Measurements from ENCODE around the gene TMEM117. TPM values are rescaled to one million over a fixed set of nuclear protein-coding genes. Genes with fewer than 3 reads are reported as not detected.
A peak's percentile ranks its signal among the peaks of the same experiment; 100 is the strongest.

TMEM117 gene
- total and polyA plus RNA-seq, 4 donors: 1.6 to 10.6 (median 5.1) TPM

DNA sequence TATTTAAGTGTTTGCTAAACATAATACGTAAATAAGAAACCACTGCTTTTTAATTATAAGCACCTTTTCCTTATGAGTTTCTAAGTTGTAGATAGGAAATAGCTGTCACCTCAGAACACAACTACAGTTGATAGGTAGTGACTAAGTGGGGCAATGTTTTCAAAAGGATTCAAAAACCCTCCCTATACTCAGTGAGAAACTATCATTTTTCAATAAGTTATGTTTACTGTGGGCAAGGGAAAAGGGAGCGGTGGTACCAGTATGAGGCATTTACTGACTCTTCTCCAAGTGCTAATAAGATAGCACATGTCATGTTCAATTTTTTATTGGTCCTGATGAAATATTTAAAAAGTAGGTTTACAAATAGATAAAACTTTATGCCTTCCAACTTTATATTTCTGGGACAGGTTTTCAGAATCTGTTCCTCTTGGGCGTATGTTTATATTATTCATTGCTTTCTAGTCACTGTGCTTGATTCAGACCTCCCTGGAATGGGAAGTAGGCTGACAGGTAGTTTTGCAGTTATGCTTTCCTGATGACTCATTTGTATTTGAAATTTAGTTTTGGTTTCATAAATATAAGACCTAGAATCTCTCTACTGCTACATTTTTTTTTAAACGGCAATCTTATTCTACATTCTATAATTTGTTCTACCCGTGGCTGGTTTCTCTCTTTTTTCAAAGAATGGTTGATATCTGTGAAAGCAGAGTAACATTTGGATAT is 153.1 kb downstream of the TMEM117 start:
- H3K4me1 ChIP-seq (ENCODE audit: control insufficient read depth in 1 of 2, insufficient read depth in 2 of 2, low read length in 2 of 2): no peaks in the 10 kb centered on the region
- H3K9me3 ChIP-seq (ENCODE audit: control insufficient read depth, low read length): no peaks in the 10 kb centered on the region
- H3K27me3 ChIP-seq (ENCODE audit: control insufficient read depth in 1 of 2, insufficient read depth in 2 of 2, low read length in 1 of 2): no peaks in the 10 kb centered on the region
- DNase-seq: no peak
- H3K36me3 ChIP-seq (ENCODE audit: control insufficient read depth in 1 of 2, insufficient read depth in 2 of 2, low read length in 1 of 2): peaks cover 0 to 3% of the 10 kb centered on the region in 2 donors
- 71 to 73% methylated on average over 5 of the region's 5 CpGs for WGBS, 2 donors
- intact Hi-C loops (cut with DNase I): no loop called here
- H3K4me3 ChIP-seq (ENCODE audit: low read length in 2 of 2): no peak overlapping the region
- ATAC-seq (ENCODE audit: low FRiP score): no peak
- no peak overlapping the region for H3K27ac ChIP-seq (ENCODE audit: low read depth in 1 of 2, low read length in 2 of 2)

DNA sequence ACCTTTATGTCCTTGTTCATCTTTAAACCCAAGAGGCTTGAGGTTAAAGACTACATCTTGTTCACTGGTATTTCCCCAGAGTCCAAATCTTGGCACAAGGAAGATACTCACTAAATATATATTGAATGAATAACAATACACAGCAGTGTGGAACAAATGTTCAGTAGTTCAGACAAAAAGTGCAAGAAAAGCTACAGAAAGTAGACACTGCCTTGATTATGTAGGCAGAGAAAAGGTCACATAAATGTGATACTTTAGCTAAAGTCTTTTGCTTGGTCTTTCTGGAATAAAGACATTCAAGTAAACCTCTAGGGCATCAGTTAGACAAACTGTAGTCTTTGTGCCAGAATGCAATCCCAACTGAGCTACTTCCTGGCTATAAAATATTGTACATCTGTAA is 157.0 kb downstream of the TMEM117 start:
- peaks cover 0 to 3% of the 10 kb centered on the region in 2 donors for H3K36me3 ChIP-seq (ENCODE audit: control insufficient read depth in 1 of 2, insufficient read depth in 2 of 2, low read length in 1 of 2)
- ATAC-seq (ENCODE audit: low FRiP score): no peak
- H3K27ac ChIP-seq (ENCODE audit: low read depth in 1 of 2, low read length in 2 of 2): no peak overlapping the region
- H3K4me3 ChIP-seq (ENCODE audit: low read length in 2 of 2): no peak overlapping the region
- DNase-seq: no peak
- H3K27me3 ChIP-seq (ENCODE audit: control insufficient read depth in 1 of 2, insufficient read depth in 2 of 2, low read length in 1 of 2): no peaks in the 10 kb centered on the region
- intact Hi-C loops (cut with DNase I): no loop called here
- no peaks in the 10 kb centered on the region for H3K4me1 ChIP-seq (ENCODE audit: control insufficient read depth in 1 of 2, insufficient read depth in 2 of 2, low read length in 2 of 2)
- H3K9me3 ChIP-seq (ENCODE audit: control insufficient read depth, low read length): no peaks in the 10 kb centered on the region

DNA sequence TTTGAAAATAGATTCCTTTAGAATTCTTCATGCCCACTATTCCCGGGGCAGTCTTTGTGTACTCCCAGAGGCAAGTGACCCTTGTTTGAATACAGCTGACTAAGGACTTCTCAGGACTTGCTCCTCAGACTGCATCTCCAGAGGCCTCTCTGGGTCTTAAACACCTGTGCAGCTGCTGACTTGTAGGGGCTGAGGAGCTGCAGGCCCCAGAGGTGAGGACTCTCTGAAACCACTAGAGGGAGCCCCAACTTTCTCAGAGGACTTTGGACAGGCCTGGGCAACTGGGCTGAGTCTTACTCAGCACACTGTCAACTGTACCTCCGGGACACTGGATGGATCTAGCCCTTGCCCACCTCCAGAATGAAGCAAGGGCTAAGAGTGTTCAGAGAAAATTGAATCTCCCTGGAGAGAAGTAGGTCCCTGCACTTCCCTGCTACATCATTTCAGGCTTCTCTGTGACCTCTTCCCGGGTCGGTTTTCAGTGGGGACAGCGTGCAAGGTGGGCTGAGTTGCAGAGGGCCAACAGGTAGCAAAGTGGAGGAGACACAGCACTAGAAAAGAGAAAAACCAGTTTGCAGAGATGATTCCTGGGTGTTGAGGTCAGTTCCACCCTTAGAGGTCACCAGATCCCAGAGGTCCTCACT is 164.6 kb downstream of the TMEM117 start:
- no peak overlapping the region for H3K4me3 ChIP-seq (ENCODE audit: low read length in 2 of 2)
- DNase-seq (peak in 1 of 2 donors; percentile 34), ATAC-seq (ENCODE audit: low FRiP score) (no peak)
- no peaks in the 10 kb centered on the region for H3K4me1 ChIP-seq (ENCODE audit: control insufficient read depth in 1 of 2, insufficient read depth in 2 of 2, low read length in 2 of 2)
- no peaks in the 10 kb centered on the region for H3K36me3 ChIP-seq (ENCODE audit: control insufficient read depth in 1 of 2, insufficient read depth in 2 of 2, low read length in 1 of 2)
- intact Hi-C loops (cut with DNase I): no loop called here
- 84 to 85% methylated on average over 5 of the region's 5 CpGs for WGBS, 2 donors
- H3K27me3 ChIP-seq (ENCODE audit: control insufficient read depth in 1 of 2, insufficient read depth in 2 of 2, low read length in 1 of 2): no peaks in the 10 kb centered on the region
- H3K9me3 ChIP-seq (ENCODE audit: control insufficient read depth, low read length): no peaks in the 10 kb centered on the region
- no peak overlapping the region for H3K27ac ChIP-seq (ENCODE audit: low read depth in 1 of 2, low read length in 2 of 2)

GRCh38 chr12:44002607-44003006 is 166.7 kb downstream of the TMEM117 start:
- intact Hi-C loops (cut with DNase I): no loop called here

GRCh38 chr12:44003721-44004120 is 167.8 kb downstream of the TMEM117 start:
- no peak overlapping the region for H3K4me3 ChIP-seq (ENCODE audit: low read length in 2 of 2)
- no peaks in the 10 kb centered on the region for H3K4me1 ChIP-seq (ENCODE audit: control insufficient read depth in 1 of 2, insufficient read depth in 2 of 2, low read length in 2 of 2)
- no peak for DNase-seq
- intact Hi-C loops (cut with DNase I): no loop called here
- peaks cover 0 to 2% of the 10 kb centered on the region in 2 donors for H3K36me3 ChIP-seq (ENCODE audit: control insufficient read depth in 1 of 2, insufficient read depth in 2 of 2, low read length in 1 of 2)
- H3K27ac ChIP-seq (ENCODE audit: low read depth in 1 of 2, low read length in 2 of 2): no peak overlapping the region
- no peaks in the 10 kb centered on the region for H3K27me3 ChIP-seq (ENCODE audit: control insufficient read depth in 1 of 2, insufficient read depth in 2 of 2, low read length in 1 of 2)
- no peak for ATAC-seq (ENCODE audit: low FRiP score)
- peaks cover 4% of the 10 kb centered on the region for H3K9me3 ChIP-seq (ENCODE audit: control insufficient read depth, low read length)

More at GRCh38 chr12:44002607-44003006, 166.7 kb downstream of the TMEM117 start:
- H3K27ac ChIP-seq (ENCODE audit: low read depth in 1 of 2, low read length in 2 of 2): no peak overlapping the region
- H3K36me3 ChIP-seq (ENCODE audit: control insufficient read depth in 1 of 2, insufficient read depth in 2 of 2, low read length in 1 of 2): peaks cover 0 to 2% of the 10 kb centered on the region in 2 donors
- ATAC-seq (ENCODE audit: low FRiP score) (no peak), DNase-seq (no peak)
- no peak overlapping the region for H3K4me3 ChIP-seq (ENCODE audit: low read length in 2 of 2)
- WGBS, 2 donors: 89 to 90% methylated on average over 2 of the region's 2 CpGs
- no peaks in the 10 kb centered on the region for H3K9me3 ChIP-seq (ENCODE audit: control insufficient read depth, low read length)
- H3K4me1 ChIP-seq (ENCODE audit: control insufficient read depth in 1 of 2, insufficient read depth in 2 of 2, low read length in 2 of 2): no peaks in the 10 kb centered on the region
- H3K27me3 ChIP-seq (ENCODE audit: control insufficient read depth in 1 of 2, insufficient read depth in 2 of 2, low read length in 1 of 2): no peaks in the 10 kb centered on the region

- H3K27ac ChIP-seq (ENCODE audit: low read depth in 1 of 2, low read length in 2 of 2): no peak overlapping the region
- ATAC-seq (ENCODE audit: low FRiP score): no peak
- no peaks in the 10 kb centered on the region for H3K36me3 ChIP-seq (ENCODE audit: control insufficient read depth in 1 of 2, insufficient read depth in 2 of 2, low read length in 1 of 2)
- H3K4me1 ChIP-seq (ENCODE audit: control insufficient read depth in 1 of 2, insufficient read depth in 2 of 2, low read length in 2 of 2): no peaks in the 10 kb centered on the region
- H3K9me3 ChIP-seq (ENCODE audit: control insufficient read depth, low read length): no peaks in the 10 kb centered on the region
- intact Hi-C loops (cut with DNase I): loop anchor here in 1 of 2 donors (5.0 kb wide), 1 partner anchor 912 kb away; no protein-coding TSS in a partner anchor
- H3K4me3 ChIP-seq (ENCODE audit: low read length in 2 of 2): no peak overlapping the region
- 1% methylated on average over 3 of the region's 3 CpGs for WGBS, 2 donors
- no peak for DNase-seq
- H3K27me3 ChIP-seq (ENCODE audit: control insufficient read depth in 1 of 2, insufficient read depth in 2 of 2, low read length in 1 of 2): no peaks in the 10 kb centered on the region
Observed at GRCh38 chr12:44015333-44015941, 179.6 kb downstream of the TMEM117 start.

DNA sequence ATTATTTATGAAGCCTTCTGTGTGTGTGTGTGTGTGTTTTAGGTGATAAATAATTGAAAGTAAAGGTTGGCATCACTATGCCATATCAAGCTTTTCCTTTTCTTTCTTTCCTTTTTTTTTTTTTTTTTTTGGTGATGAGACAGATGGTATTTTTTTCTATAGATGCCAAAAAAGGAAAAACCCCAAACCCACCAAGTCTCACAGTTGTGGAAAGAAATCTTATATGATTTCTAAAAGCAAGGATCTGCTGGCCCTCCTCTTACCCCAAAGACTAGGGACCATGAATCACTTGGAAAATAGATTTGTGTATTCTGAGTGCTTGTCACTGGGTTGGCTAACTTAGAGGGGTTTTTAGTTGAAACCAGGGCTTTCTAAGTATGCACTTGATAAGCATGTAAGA is 181.3 kb downstream of the TMEM117 start:
- intact Hi-C loops (cut with DNase I): loop anchor here in 1 of 2 donors (5.0 kb wide), 1 partner anchor 910 kb away; no protein-coding TSS in a partner anchor
- Histone ChIP-seq H3K36me3 (ENCODE audit: control insufficient read depth in 1 of 2, insufficient read depth in 2 of 2, low read length in 1 of 2) (no peaks in the 10 kb centered on the region), H3K4me3 (ENCODE audit: low read length in 2 of 2) (no peak overlapping the region), H3K4me1 (ENCODE audit: control insufficient read depth in 1 of 2, insufficient read depth in 2 of 2, low read length in 2 of 2) (no peaks in the 10 kb centered on the region), H3K27ac (ENCODE audit: low read depth in 1 of 2, low read length in 2 of 2) (no peak overlapping the region), H3K27me3 (ENCODE audit: control insufficient read depth in 1 of 2, insufficient read depth in 2 of 2, low read length in 1 of 2) (no peaks in the 10 kb centered on the region), H3K9me3 (ENCODE audit: control insufficient read depth, low read length) (no peaks in the 10 kb centered on the region)
- DNase-seq: no peak
- ATAC-seq (ENCODE audit: low FRiP score): no peak

DNA sequence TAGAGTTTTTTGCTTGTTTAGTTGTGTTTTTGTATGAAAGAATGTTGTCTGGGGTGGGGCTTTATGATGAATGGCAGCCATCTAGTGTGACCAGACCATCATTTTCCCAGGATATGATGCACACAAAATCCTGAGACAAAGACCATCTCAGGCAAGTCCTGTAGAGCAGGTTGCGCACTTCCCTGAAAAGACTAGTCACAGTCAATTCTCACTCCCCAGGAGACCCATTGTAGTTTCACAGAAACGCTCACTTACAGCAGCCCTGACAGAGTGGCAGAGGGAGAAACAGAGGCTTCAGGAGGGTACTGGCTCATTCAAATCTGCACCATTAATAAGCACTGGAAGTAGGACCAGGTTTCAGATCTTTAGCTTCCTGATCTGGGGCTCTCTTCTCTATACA is 183.2 kb downstream of the TMEM117 start:
- DNase-seq (no peak), ATAC-seq (ENCODE audit: low FRiP score) (no peak)
- Histone ChIP-seq H3K4me1 (ENCODE audit: control insufficient read depth in 1 of 2, insufficient read depth in 2 of 2, low read length in 2 of 2) (no peaks in the 10 kb centered on the region), H3K36me3 (ENCODE audit: control insufficient read depth in 1 of 2, insufficient read depth in 2 of 2, low read length in 1 of 2) (no peaks in the 10 kb centered on the region), H3K27ac (ENCODE audit: low read depth in 1 of 2, low read length in 2 of 2) (no peak overlapping the region), H3K27me3 (ENCODE audit: control insufficient read depth in 1 of 2, insufficient read depth in 2 of 2, low read length in 1 of 2) (no peaks in the 10 kb centered on the region), H3K4me3 (ENCODE audit: low read length in 2 of 2) (no peak overlapping the region), H3K9me3 (ENCODE audit: control insufficient read depth, low read length) (no peaks in the 10 kb centered on the region)
- 92 to 94% methylated on average over 2 of the region's 2 CpGs for WGBS, 2 donors
- intact Hi-C loops (cut with DNase I): loop anchor here in 1 of 2 donors (5.0 kb wide), 1 partner anchor 908 kb away; no protein-coding TSS in a partner anchor

DNA sequence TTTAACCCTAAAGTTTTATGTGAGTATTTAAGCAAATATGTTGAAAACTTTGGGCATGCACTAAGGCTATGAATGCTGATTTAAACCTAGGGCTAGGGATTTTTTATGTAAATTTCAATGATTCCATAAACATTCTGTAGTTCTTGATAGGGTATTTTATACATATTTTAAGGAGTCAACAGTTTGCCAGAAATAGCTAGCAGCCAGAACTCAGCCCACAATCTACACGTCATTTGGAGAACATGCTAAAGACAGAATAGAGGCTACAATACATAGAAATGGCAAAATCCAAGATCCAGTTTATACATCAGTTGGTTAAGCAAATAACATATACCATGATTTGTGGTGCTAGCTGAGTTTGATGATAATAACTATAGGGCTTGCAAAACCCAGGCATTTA is 184.7 kb downstream of the TMEM117 start:
- H3K9me3 ChIP-seq (ENCODE audit: control insufficient read depth, low read length): no peaks in the 10 kb centered on the region
- no peak overlapping the region for H3K27ac ChIP-seq (ENCODE audit: low read depth in 1 of 2, low read length in 2 of 2)
- no peak for ATAC-seq (ENCODE audit: low FRiP score)
- H3K36me3 ChIP-seq (ENCODE audit: control insufficient read depth in 1 of 2, insufficient read depth in 2 of 2, low read length in 1 of 2): no peaks in the 10 kb centered on the region
- DNase-seq: no peak
- WGBS, 2 donors: 80 to 89% methylated on average over 1 of the region's 1 CpG
- no peak overlapping the region for H3K4me3 ChIP-seq (ENCODE audit: low read length in 2 of 2)
- H3K27me3 ChIP-seq (ENCODE audit: control insufficient read depth in 1 of 2, insufficient read depth in 2 of 2, low read length in 1 of 2): no peaks in the 10 kb centered on the region
- intact Hi-C loops (cut with DNase I): no loop called here
- no peaks in the 10 kb centered on the region for H3K4me1 ChIP-seq (ENCODE audit: control insufficient read depth in 1 of 2, insufficient read depth in 2 of 2, low read length in 2 of 2)

All from aorta (tissue), 5 donors.